Measurements from ENCODE around the gene MCUB.

The MCUB gene

GRCh38 chr4:109645874-109646710 lies 86.0 kb downstream of the MCUB start:
- no peaks in the 10 kb centered on the region for H3K27me3 ChIP-seq
- no peak overlapping the region for H3K27ac ChIP-seq
- no peaks in the 10 kb centered on the region for H3K4me1 ChIP-seq (ENCODE audit: control insufficient read depth in 1 of 2, insufficient read depth in 1 of 2, low read depth in 1 of 2, low read length in 1 of 2)
- no peaks in the 10 kb centered on the region for H3K36me3 ChIP-seq
- H3K9me3 ChIP-seq: no peaks in the 10 kb centered on the region
- no peak overlapping the region for H3K4me3 ChIP-seq (ENCODE audit: low read depth in 1 of 2, low read length in 1 of 2)
- no peak for TF ChIP-seq CTCF (IDR thresholded peaks at IDR 0.05)

GRCh38 chr4:109648266-109648996 lies 88.4 kb downstream of the MCUB start:
- H3K4me1 ChIP-seq (ENCODE audit: control insufficient read depth in 1 of 2, insufficient read depth in 1 of 2, low read depth in 1 of 2, low read length in 1 of 2): no peaks in the 10 kb centered on the region
- no peak overlapping the region for H3K4me3 ChIP-seq (ENCODE audit: low read depth in 1 of 2, low read length in 1 of 2)
- no peak overlapping the region for H3K27ac ChIP-seq

GRCh38 chr4:109648997-109649575 lies 89.0 kb downstream of the MCUB start:
- H3K27ac ChIP-seq: no peak overlapping the region
- no peak overlapping the region for H3K4me3 ChIP-seq (ENCODE audit: low read depth in 1 of 2, low read length in 1 of 2)
- H3K4me1 ChIP-seq (ENCODE audit: control insufficient read depth in 1 of 2, insufficient read depth in 1 of 2, low read depth in 1 of 2, low read length in 1 of 2): no peaks in the 10 kb centered on the region
- H3K36me3 ChIP-seq: no peaks in the 10 kb centered on the region
- H3K27me3 ChIP-seq: no peaks in the 10 kb centered on the region
- H3K9me3 ChIP-seq: no peaks in the 10 kb centered on the region
- no peak for TF ChIP-seq CTCF (IDR thresholded peaks at IDR 0.05)

More at GRCh38 chr4:109648266-109648996, 88.4 kb downstream of the MCUB start:
- TF ChIP-seq CTCF (IDR thresholded peaks at IDR 0.05): no peak
- Histone ChIP-seq H3K36me3 (no peaks in the 10 kb centered on the region), H3K9me3 (no peaks in the 10 kb centered on the region), H3K27me3 (no peaks in the 10 kb centered on the region)

- Histone ChIP-seq H3K27ac (no peak overlapping the region), H3K4me3 (ENCODE audit: low read depth in 1 of 2, low read length in 1 of 2) (no peak overlapping the region), H3K27me3 (no peaks in the 10 kb centered on the region), H3K9me3 (no peaks in the 10 kb centered on the region), H3K36me3 (no peaks in the 10 kb centered on the region), H3K4me1 (ENCODE audit: control insufficient read depth in 1 of 2, insufficient read depth in 1 of 2, low read depth in 1 of 2, low read length in 1 of 2) (no peaks in the 10 kb centered on the region)
- no peak for TF ChIP-seq CTCF (IDR thresholded peaks at IDR 0.05)
These were observed 89.8 kb downstream of the MCUB start for GRCh38 chr4:109649872-109650271.

GRCh38 chr4:109655396-109655795 lies 95.3 kb downstream of the MCUB start:
- Histone ChIP-seq H3K36me3 (no peaks in the 10 kb centered on the region), H3K4me1 (ENCODE audit: control insufficient read depth in 1 of 2, insufficient read depth in 1 of 2, low read depth in 1 of 2, low read length in 1 of 2) (no peaks in the 10 kb centered on the region), H3K27ac (no peak overlapping the region), H3K9me3 (no peaks in the 10 kb centered on the region), H3K27me3 (no peaks in the 10 kb centered on the region), H3K4me3 (ENCODE audit: low read depth in 1 of 2, low read length in 1 of 2) (no peak overlapping the region)
- no peak for TF ChIP-seq CTCF (IDR thresholded peaks at IDR 0.05)
